ENCODE data around the gene TP53I11. TPM values are rescaled to one million over a fixed set of nuclear protein-coding genes. Genes with fewer than 3 reads are reported as not detected.

The TP53I11 gene
- total and polyA plus RNA-seq, 9 of the 15 experiments (the other 6 are each of a cell fraction or from before 2014, with no cell fraction given), result 0.14 to 2.5 (median 1.2) TPM; not detected in 2

DNA sequence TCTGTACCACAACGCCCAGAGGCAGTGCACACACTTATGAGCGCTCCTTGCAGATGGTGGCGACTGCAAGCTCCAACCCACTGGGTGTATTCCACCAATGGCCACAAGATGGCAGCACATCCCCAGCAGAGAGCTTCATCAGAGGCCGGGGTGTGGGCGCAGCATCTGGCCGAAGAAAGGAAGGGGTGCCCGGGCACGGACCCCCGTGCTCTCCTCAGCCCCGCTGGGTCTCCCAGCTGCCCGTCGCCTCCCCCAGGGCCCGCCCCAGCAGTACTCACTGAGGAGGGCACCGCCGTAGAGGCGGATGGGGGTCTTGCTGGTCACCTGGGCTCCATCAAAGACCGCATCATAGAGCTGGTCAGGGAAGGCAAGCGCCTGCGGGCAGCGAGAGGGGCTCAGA lies 14.2 kb downstream of the TP53I11 start:
- Histone ChIP-seq H3K4me2 (ENCODE audit: insufficient read depth, low read length) (no peak overlapping the region), H3K79me2 (ENCODE audit: control insufficient read depth, insufficient read depth, low read length) (no peaks in the 10 kb centered on the region), H3K27ac (ENCODE audit: extremely low read depth, low read depth, low read length) (no peak overlapping the region), H3K4me1 (replicated peaks in 1 of 2; ENCODE audit: control insufficient read depth in 2 of 2, insufficient read depth in 2 of 2, low read length in 2 of 2) (peaks cover 0 to 11% of the 10 kb centered on the region in 2 experiments; a peak in 1 of 5 replicates), H4K20me1 (replicated peaks; ENCODE audit: control insufficient read depth, insufficient read depth, low read length) (no peaks in the 10 kb centered on the region; the same call in 1 of the 2 replicates), H2AFZ (ENCODE audit: low read depth, low read length) (no peak overlapping the region), H3K9ac (ENCODE audit: insufficient read depth in 1 of 2, low read depth in 2 of 2, low read length in 2 of 2) (no peak overlapping the region), H3K4me3 (no peak overlapping the region), H3K27me3 (ENCODE audit: control insufficient read depth in 2 of 2, insufficient read depth in 2 of 2, low read length in 2 of 2) (peaks cover 0 to 23% of the 10 kb centered on the region in 2 experiments; a peak in 2 of 5 replicates), H3K9me3 (replicated peaks; ENCODE audit: control insufficient read depth, insufficient read depth, low read depth, low read length) (no peaks in the 10 kb centered on the region), H3K9me1 (ENCODE audit: control insufficient read depth, insufficient read depth, low read length) (no peaks in the 10 kb centered on the region), H3K36me3 (ENCODE audit: control insufficient read depth, insufficient read depth, low read length) (no peaks in the 10 kb centered on the region)
- FAIRE-seq (peak; percentile 88), ATAC-seq (peak; percentile 92), DNase-seq (ENCODE audit: extremely low read depth in 1 of 4, low spot score in 3 of 4) (peak; percentile 75 to 83 (median 82))
- BruUV-seq (replicated peaks), result no TSS peak
- WGBS (ENCODE audit: insufficient coverage, low coverage, missing lambda C conversion rate), result 9% methylated on average over 17 of the region's 20 CpGs
- CTCF ChIA-PET (ENCODE audit: low intra/inter-chr PET ratio), result interaction anchor here (0.9 to 3.8 kb wide), 5 partner anchors 9 to 315 kb away, joined by 5 to 43 read pairs (median 9); no protein-coding TSS in a partner anchor
- POLR2A ChIA-PET, result interaction anchor here (0.6 to 1.7 kb wide), 7 partner anchors 13 to 243 kb away, joined by 3 to 10 read pairs (median 4); no protein-coding TSS in a partner anchor
- intact Hi-C loops (cut with micrococcal nuclease), result loop anchor here (1.0 to 10.0 kb wide), 4 partner anchors 41 to 396 kb away; no protein-coding TSS in a partner anchor
- in situ Hi-C loops (cut with MboI), result no loop called here
- TF ChIP-seq ZNF263 (CRISPR knock-in tag; IDR thresholded peaks at IDR 0.05; ENCODE audit: borderline replicate concordance), result no peak
- no peak for TF ChIP-seq NFE2 (IDR thresholded peaks at IDR 0.05; ENCODE audit: low read depth)
- no peak for TF ChIP-seq ZNF518B (CRISPR knock-in tag; IDR thresholded peaks at IDR 0.05)
- no peak for TF ChIP-seq BCL6 (CRISPR knock-in tag; IDR thresholded peaks at IDR 0.05)
- no peak for TF ChIP-seq ARID3B (CRISPR knock-in tag; IDR thresholded peaks at IDR 0.05; ENCODE audit: borderline replicate concordance)
- TF ChIP-seq EZH2 (IDR thresholded peaks at IDR 0.05; ENCODE audit: borderline replicate concordance, low read depth, low read length), result no peak
- no peak for TF ChIP-seq ZFP1 (CRISPR knock-in tag; IDR thresholded peaks at IDR 0.05)
- no peak for TF ChIP-seq SNRNP70 (optimal IDR thresholded peaks at IDR 0.05; ENCODE audit: low read depth, low read length)
- no peak for TF ChIP-seq ADNP (tag; IDR thresholded peaks at IDR 0.05)
- no peak for TF ChIP-seq ZNF778 (CRISPR knock-in tag; IDR thresholded peaks at IDR 0.05)
- TF ChIP-seq CHD1 (IDR thresholded peaks at IDR 0.05; ENCODE audit: low read length), result no peak
- TF ChIP-seq, protein P1, sequence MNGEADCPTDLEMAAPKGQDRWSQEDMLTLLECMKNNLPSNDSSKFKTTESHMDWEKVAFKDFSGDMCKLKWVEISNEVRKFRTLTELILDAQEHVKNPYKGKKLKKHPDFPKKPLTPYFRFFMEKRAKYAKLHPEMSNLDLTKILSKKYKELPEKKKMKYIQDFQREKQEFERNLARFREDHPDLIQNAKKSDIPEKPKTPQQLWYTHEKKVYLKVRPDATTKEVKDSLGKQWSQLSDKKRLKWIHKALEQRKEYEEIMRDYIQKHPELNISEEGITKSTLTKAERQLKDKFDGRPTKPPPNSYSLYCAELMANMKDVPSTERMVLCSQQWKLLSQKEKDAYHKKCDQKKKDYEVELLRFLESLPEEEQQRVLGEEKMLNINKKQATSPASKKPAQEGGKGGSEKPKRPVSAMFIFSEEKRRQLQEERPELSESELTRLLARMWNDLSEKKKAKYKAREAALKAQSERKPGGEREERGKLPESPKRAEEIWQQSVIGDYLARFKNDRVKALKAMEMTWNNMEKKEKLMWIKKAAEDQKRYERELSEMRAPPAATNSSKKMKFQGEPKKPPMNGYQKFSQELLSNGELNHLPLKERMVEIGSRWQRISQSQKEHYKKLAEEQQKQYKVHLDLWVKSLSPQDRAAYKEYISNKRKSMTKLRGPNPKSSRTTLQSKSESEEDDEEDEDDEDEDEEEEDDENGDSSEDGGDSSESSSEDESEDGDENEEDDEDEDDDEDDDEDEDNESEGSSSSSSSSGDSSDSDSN (IDR thresholded peaks at IDR 0.05; ENCODE audit: borderline replicate concordance in 1 of 2, low read depth in 2 of 2, low read length in 2 of 2), result peak in 1 of 2 experiments; percentile 79; a peak in 2 of 4 replicates
- no peak for TF ChIP-seq GATA2 (CRISPR knock-in tag; IDR thresholded peaks at IDR 0.05)
- TF ChIP-seq EGR1 (conservative IDR thresholded peaks at IDR 0.05), result peak; percentile 20; the same call in 1 of the 2 replicates
- peak; percentile 57; the same call in 1 of the 2 replicates for TF ChIP-seq STAG1 (CRISPR knock-in tag; IDR thresholded peaks at IDR 0.05; ENCODE audit: borderline replicate concordance)
- TF ChIP-seq TCFL5 (CRISPR knock-in tag; conservative IDR thresholded peaks at IDR 0.05), result no peak

Data from K562 (cell line).